GM23248 (cell line): ENCODE results near the gene ANKK1.

Experiments
- EZH2 ChIP-seq: fragments of 200-600 bp; sonication (generic); IDR thresholded peaks from 2 replicates; pipeline ENCODE4 v1.6.1; 2018; ENCODE audit warnings: antibody characterized with exemption, mild to moderate bottlenecking; ENCODE audit not compliant: insufficient read depth, poor library complexity, severe bottlenecking
- EZH2phosphoT487 ChIP-seq: fragments of 200-600 bp; sonication (generic); IDR thresholded peaks from 2 replicates; pipeline ENCODE4 v1.6.1; 2018; ENCODE audit warnings: antibody characterized with exemption, moderate library complexity, mild to moderate bottlenecking, low read depth; ENCODE audit not compliant: insufficient read depth

- no peak for TF ChIP-seq EZH2phosphoT487
- no peak for TF ChIP-seq EZH2
Measured at GRCh38 chr11:113363406-113363805, 24.2 kb upstream of the ANKK1 start.
